Uterus (tissue), 4 donors: ENCODE measurements around the gene IGSF3. TPM values are rescaled to one million over a fixed set of nuclear protein-coding genes. Genes with fewer than 3 reads are reported as not detected.
"Not testable (repeated sequence)": the region's sequence is repeated elsewhere in the genome, so short reads cannot be mapped to it uniquely, and the experiment has no call there.

Source experiments
- DNase-seq, 2 donors: peaks; one replicate each; pipeline ENCODE4 v3.0.0-alpha.2; 2019 to 2020
- H3K27ac ChIP-seq, 2 donors: fragments of 200-600 bp; sonication (generic); 1 replicate in 1 of 2; 2 replicates in 1 of 2; pipeline ENCODE4 v1.5.1; 2016 to 2018
- H3K27me3 ChIP-seq, 2 donors: fragments of 200-600 bp; sonication (generic); one replicate each; pipeline ENCODE4 v1.5.1; 2018 to 2019; ENCODE audit warnings: control low read depth in 1 of 2
- H3K36me3 ChIP-seq, 2 donors: fragments of 200-600 bp; sonication (generic); one replicate each; pipeline ENCODE4 v1.5.1; 2019; ENCODE audit warnings: control low read depth in 1 of 2
- H3K4me1 ChIP-seq, 2 donors: fragments of 200-600 bp; sonication (generic); one replicate each; pipeline ENCODE4 v1.5.1; 2018 to 2019; ENCODE audit warnings: control low read depth in 1 of 2
- H3K4me3 ChIP-seq, 2 donors: fragments of 200-600 bp; sonication (generic); 1 replicate in 1 of 2; 2 replicates in 1 of 2; pipeline ENCODE4 v1.5.1; 2018 to 2019; ENCODE audit warnings: mild to moderate bottlenecking in 1 of 2
- H3K9me3 ChIP-seq, 2 donors: fragments of 200-600 bp; sonication (generic); one replicate each; pipeline ENCODE4 v1.5.1; 2019; ENCODE audit warnings: control low read depth in 1 of 2
- CTCF ChIP-seq, 4 experiments: fragments of 200-600 bp in 2 of 4; fragments of 450-650 bp in 2 of 4; sonication (generic) in 2 of 4; IDR thresholded peaks; one replicate each; pipeline ENCODE4 v1.5.1; 2016 to 2019; ENCODE audit warnings: antibody characterized with exemption in 4 of 4, mild to moderate bottlenecking in 2 of 4, moderate library complexity in 1 of 4
- POLR2A ChIP-seq, 2 donors: fragments of 450-650 bp; IDR thresholded peaks; one replicate each; pipeline ENCODE4 v1.6.1; 2016; ENCODE audit warnings: antibody characterized with exemption in 2 of 2, mild to moderate bottlenecking in 1 of 2, moderate library complexity in 1 of 2
- intact Hi-C: fragments of 100-400 bp; cut with DNase I; formaldehyde crosslinking; loops from one replicate; pipeline ENCODE4 v1.15.1; 2023; ENCODE audit warnings: low total_unique reads
- total RNA-seq, 4 donors: library from RNA; depleted of rRNA in 3 of 4; stranded (reverse); fragments of >200 nt in 3 of 4; gene quantifications; one replicate each; pipeline versions ENCODE4 v1.1.0 to v1.2.4, GENCODE V29; 2014 to 2023
- donor health status: DM: yes; HTN: yes; CAD: no.

IGSF3 gene
- total RNA-seq, 4 donors from 2014 or later, result 3.8 to 35.6 (median 8.4) TPM

GRCh38 chr1:116608841-116609240 is 58.7 kb downstream of the IGSF3 start:
- intact Hi-C loops, H3K4me3 ChIP-seq: not testable (repeated sequence)

GRCh38 chr1:116608151-116608550 is 59.4 kb downstream of the IGSF3 start:
- H3K9me3 ChIP-seq, H3K27ac ChIP-seq, H3K4me1 ChIP-seq, DNase-seq, H3K27me3 ChIP-seq, H3K36me3 ChIP-seq, intact Hi-C loops, H3K4me3 ChIP-seq: not testable (repeated sequence)

More at GRCh38 chr1:116608841-116609240, 58.7 kb downstream of the IGSF3 start:
- H3K27me3 ChIP-seq, DNase-seq, H3K4me1 ChIP-seq, H3K36me3 ChIP-seq, H3K9me3 ChIP-seq, H3K27ac ChIP-seq: not testable (repeated sequence)

- H3K36me3 ChIP-seq, H3K27ac ChIP-seq, H3K4me3 ChIP-seq, DNase-seq, H3K27me3 ChIP-seq, H3K4me1 ChIP-seq, H3K9me3 ChIP-seq, intact Hi-C loops: not testable (repeated sequence)
Measured at GRCh38 chr1:116607463-116607862, 60.1 kb downstream of the IGSF3 start.

GRCh38 chr1:116606067-116606466 is 61.5 kb downstream of the IGSF3 start:
- DNase-seq, H3K4me1 ChIP-seq, intact Hi-C loops, H3K36me3 ChIP-seq, H3K27ac ChIP-seq, H3K27me3 ChIP-seq, H3K9me3 ChIP-seq, H3K4me3 ChIP-seq: not testable (repeated sequence)

- DNase-seq, result no peak
- H3K9me3 ChIP-seq, result no peaks in the 10 kb centered on the region
- intact Hi-C loops, result no loop called here
- H3K36me3 ChIP-seq, result no peaks in the 10 kb centered on the region
- H3K4me1 ChIP-seq, result no peaks in the 10 kb centered on the region
- TF ChIP-seq POLR2A (IDR thresholded peaks at IDR 0.05), result no peak
- TF ChIP-seq CTCF (IDR thresholded peaks at IDR 0.05), result no peak
- H3K4me3 ChIP-seq, result no peak overlapping the region
- H3K27ac ChIP-seq, result no peak overlapping the region
- H3K27me3 ChIP-seq, result no peaks in the 10 kb centered on the region
Measured at GRCh38 chr1:116605315-116605714, 62.2 kb downstream of the IGSF3 start.

- H3K36me3 ChIP-seq, intact Hi-C loops, H3K27me3 ChIP-seq, H3K4me3 ChIP-seq, DNase-seq, H3K27ac ChIP-seq, H3K4me1 ChIP-seq, H3K9me3 ChIP-seq: not testable (repeated sequence)
Measured at GRCh38 chr1:116604408-116604807, 63.1 kb downstream of the IGSF3 start.

- DNase-seq, H3K4me1 ChIP-seq, intact Hi-C loops, H3K9me3 ChIP-seq, H3K4me3 ChIP-seq, H3K36me3 ChIP-seq, H3K27me3 ChIP-seq, H3K27ac ChIP-seq: not testable (repeated sequence)
Measured at GRCh38 chr1:116603646-116604045, 63.9 kb downstream of the IGSF3 start.

- H3K27me3 ChIP-seq, intact Hi-C loops, H3K4me3 ChIP-seq, H3K27ac ChIP-seq, H3K36me3 ChIP-seq, H3K4me1 ChIP-seq, DNase-seq, H3K9me3 ChIP-seq: not testable (repeated sequence)
Measured at GRCh38 chr1:116599369-116599768, 68.2 kb downstream of the IGSF3 start.

GRCh38 chr1:116598420-116599036 is 69.0 kb downstream of the IGSF3 start:
- H3K36me3 ChIP-seq, DNase-seq, intact Hi-C loops, H3K4me3 ChIP-seq, H3K4me1 ChIP-seq, H3K9me3 ChIP-seq, H3K27ac ChIP-seq, H3K27me3 ChIP-seq: not testable (repeated sequence)

GRCh38 chr1:116597388-116597787 is 70.1 kb downstream of the IGSF3 start:
- H3K36me3 ChIP-seq, H3K4me1 ChIP-seq, DNase-seq, intact Hi-C loops, H3K27ac ChIP-seq, H3K9me3 ChIP-seq, H3K4me3 ChIP-seq, H3K27me3 ChIP-seq: not testable (repeated sequence)

- H3K4me3 ChIP-seq, H3K36me3 ChIP-seq, H3K27me3 ChIP-seq, H3K27ac ChIP-seq, intact Hi-C loops, H3K4me1 ChIP-seq, DNase-seq, H3K9me3 ChIP-seq: not testable (repeated sequence)
Measured at GRCh38 chr1:116596742-116597307, 70.7 kb downstream of the IGSF3 start.
